HG03442 (cell line): Measurements from ENCODE around the gene PRICKLE2.

Source experiments
- ATAC-seq: cut with Tn5 transposase; IDR thresholded peaks from one replicate; pipeline ENCODE4 v1.9.1; 2021; ENCODE audit warnings: mild to moderate bottlenecking, moderate library complexity; ENCODE audit not compliant: unreplicated experiment

Gene PRICKLE2

DNA sequence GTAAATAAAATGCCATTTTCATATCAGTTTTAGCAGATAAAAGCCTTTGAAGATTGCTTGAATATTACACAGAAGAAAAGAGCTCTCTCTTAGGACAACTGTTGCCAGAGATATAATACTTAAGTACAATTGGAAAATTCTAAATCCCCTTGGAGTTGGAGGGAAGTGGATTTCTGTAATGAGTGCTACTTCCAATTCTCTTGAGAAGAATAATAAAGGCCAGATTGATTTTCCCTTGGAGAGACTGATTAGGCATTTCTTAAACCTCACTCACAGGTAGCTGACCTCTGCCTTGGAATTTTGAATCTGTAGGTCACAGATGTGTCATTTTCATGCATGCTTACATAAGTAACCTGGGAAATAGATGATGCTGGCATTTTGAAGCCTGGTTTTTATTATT, 172.1 kb downstream of the PRICKLE2 start:
- no peak for ATAC-seq

DNA sequence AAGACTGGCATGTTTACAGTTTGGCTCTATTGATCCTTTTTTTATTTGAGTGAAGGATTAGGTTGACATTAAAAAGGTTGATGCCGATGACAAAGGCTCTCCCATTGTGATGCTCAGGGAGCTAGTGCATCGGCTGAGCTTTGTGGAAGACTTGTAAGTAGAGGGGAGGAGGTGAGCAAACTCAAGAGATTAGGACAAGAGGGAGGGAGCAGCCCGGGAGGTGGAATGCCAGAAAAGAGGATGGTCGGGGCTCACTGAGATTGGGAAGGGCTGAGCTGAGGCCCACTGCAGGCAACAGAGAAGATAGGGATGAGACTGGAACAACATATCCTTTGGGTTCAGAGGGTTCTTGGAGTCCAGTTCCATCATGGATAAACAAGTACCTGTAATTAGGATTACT, 175.4 kb downstream of the PRICKLE2 start:
- no peak for ATAC-seq

DNA sequence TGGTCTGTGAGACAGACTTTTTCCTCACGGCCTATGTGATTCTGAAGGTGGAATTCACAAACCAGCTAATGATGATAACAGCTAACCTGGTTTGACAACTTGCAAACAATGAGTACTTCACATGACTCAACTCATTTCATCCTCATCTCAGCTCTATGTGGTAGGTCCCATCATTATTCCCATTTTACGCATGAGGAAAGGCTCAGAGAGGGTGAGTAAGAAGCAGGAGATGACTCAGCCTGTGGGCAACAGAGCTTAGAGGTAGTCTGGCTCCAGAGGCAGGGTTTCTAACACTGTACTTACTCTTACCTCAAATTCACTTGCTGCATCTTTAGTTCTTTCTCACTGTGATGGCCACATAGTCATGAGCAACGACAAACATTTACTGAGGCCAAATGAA, 176.1 kb downstream of the PRICKLE2 start:
- no peak for ATAC-seq

DNA sequence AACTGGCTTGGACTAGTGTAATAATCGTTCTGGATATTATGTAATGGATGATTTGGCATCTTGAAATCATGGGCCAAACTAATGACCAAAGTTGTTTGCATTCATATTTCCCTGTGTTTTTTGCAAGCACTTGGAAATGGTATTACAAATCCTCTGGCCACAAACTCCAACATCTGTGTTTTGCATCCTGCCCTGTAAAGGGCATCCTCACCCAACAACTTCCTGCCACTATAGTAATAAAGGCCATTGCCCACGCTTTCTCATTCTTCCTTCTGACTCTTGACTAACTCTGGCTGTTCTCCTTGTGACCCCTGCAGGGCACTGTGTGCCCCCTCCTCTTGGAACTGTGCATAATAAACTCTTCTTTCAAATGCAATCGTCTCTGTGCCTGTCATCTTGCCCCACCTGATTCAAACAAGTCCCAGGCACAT, 176.6 kb downstream of the PRICKLE2 start:
- no peak for ATAC-seq

DNA sequence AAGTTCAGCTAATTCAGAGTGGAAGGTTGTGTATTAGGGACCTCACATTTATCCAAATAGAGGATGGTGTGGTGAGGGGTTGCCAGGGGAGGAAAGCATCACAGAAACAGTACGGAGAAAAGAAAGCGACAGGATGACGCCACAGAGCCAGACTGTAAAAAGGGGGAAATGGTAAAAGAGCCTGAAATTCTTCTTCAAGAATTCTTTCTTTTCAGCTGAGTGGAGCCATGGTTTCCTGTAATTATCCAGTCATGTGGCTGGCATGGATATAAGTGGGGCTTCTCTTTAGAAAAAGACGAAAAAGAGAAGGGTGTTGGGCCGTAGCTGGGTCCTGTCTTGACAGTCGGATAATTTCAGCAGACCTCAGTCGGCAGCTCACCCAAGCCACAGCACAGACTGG, 177.5 kb downstream of the PRICKLE2 start:
- ATAC-seq, result no peak

DNA sequence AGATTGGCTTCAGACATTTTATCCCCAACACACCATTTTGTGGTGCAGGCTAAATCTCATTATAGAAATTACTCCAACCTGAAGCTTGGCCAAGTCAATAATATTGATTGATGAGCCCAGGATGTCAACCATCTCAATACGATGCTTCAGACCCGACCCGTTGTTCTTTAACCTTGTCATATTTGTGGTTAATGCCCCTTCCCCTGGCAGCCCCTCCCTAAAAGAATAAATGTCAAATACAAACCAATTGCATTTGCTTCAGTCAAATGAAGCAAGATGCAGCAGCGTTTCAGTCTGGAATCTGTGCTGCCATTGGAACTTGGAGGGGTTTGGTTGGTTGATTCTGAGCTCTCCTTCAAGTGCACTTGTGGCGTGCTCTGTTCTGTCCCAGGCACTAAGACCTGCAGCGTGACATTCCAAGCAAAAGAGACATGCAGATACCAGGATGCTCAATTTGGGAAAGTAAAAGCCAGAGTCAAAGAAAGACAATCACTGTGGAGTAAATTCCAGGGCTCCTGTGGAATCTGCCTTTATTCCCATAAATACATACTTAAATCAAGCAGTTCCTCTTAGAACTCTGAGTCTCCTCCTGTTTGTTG, 178.2 kb downstream of the PRICKLE2 start:
- ATAC-seq, result no peak

DNA sequence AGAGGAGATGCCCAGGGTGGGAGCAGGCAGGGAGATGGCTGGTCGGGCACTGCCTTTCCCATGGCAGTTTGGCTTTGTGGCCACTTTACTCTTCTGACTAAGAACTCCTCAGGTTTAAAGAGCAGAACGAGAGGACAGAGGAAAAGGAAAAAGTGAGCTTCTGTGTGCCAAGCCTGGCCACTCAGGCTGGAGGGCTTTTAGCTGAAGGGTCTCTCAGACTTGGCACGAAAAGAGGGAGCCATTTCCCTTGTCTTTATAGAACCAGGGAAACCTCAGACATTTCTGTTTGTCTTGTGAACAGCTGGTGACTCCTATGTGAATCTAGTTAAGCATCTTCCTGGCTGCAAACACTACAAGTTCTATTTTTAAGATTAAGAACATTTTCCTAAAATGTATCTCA, 178.7 kb downstream of the PRICKLE2 start:
- ATAC-seq, result no peak

DNA sequence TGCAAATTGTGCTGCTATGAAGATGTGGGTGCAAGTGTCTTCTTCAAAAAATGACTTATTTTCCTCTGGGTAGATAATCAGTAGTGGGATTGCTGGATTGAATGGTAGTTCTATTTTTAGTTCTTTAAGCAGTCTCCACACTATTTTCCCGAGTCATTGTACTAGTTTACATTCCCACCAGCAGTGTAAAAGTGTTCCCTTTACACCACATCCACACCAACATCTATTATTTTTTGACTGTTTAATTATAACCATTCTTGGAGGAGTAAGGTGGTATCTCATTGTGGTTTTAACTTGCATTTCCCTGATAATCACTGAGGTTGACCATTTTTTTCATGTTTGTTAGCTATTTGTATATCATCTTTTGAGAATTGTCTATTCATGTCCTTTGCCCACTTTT, 182.3 kb downstream of the PRICKLE2 start:
- no peak for ATAC-seq
